ENCODE results near the gene CYP39A1.

CYP39A1 gene

DNA sequence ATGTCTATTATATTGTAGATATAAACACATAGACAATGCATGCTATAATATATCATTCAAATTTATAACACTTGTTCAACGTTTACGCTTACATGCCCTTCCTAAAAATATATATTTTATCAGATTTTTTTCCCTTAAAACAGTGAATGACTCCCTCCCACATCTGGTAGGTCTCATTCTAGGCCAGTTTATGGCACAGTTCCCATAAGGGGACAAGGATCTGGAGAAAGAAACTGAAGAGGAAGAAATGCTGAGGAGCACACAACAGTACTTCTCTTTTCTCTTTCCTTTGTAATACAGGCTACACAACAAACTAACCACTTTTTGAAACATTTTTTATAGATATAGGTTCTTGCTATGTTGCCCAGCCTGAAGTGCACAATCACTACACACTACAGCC, 112.8 kb downstream of the CYP39A1 start:
- H2AFZ ChIP-seq (ENCODE audit: low read length) = no peak overlapping the region
- H3K27me3 ChIP-seq (ENCODE audit: insufficient read depth, low read length) = no peaks in the 10 kb centered on the region
- H3K36me3 ChIP-seq (ENCODE audit: insufficient read depth, low read length) = no peaks in the 10 kb centered on the region
- no peak overlapping the region for H3K4me2 ChIP-seq (ENCODE audit: low read length)
- no peaks in the 10 kb centered on the region for H3K79me2 ChIP-seq (ENCODE audit: insufficient read depth, low read length)
- no peaks in the 10 kb centered on the region for H3K4me1 ChIP-seq (ENCODE audit: insufficient read depth, low read length, severe bottlenecking)
- no peaks in the 10 kb centered on the region for H3K9me2 ChIP-seq (ENCODE audit: low read depth, low read length)
- no peak for TF ChIP-seq EZH2 (IDR thresholded peaks at IDR 0.05; ENCODE audit: borderline replicate concordance, low read length)
- TF ChIP-seq, protein P1, sequence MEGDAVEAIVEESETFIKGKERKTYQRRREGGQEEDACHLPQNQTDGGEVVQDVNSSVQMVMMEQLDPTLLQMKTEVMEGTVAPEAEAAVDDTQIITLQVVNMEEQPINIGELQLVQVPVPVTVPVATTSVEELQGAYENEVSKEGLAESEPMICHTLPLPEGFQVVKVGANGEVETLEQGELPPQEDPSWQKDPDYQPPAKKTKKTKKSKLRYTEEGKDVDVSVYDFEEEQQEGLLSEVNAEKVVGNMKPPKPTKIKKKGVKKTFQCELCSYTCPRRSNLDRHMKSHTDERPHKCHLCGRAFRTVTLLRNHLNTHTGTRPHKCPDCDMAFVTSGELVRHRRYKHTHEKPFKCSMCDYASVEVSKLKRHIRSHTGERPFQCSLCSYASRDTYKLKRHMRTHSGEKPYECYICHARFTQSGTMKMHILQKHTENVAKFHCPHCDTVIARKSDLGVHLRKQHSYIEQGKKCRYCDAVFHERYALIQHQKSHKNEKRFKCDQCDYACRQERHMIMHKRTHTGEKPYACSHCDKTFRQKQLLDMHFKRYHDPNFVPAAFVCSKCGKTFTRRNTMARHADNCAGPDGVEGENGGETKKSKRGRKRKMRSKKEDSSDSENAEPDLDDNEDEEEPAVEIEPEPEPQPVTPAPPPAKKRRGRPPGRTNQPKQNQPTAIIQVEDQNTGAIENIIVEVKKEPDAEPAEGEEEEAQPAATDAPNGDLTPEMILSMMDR (IDR thresholded peaks at IDR 0.05; ENCODE audit: low read length) = no peak
- no peak overlapping the region for H3K27ac ChIP-seq (ENCODE audit: low read depth, low read length, poor library complexity, severe bottlenecking)
- H3F3A ChIP-seq (ENCODE audit: insufficient read depth, low read length) = no peaks in the 10 kb centered on the region
- H3K9ac ChIP-seq (ENCODE audit: low read length) = no peak overlapping the region
- no peaks in the 10 kb centered on the region for H4K20me1 ChIP-seq (ENCODE audit: insufficient read depth, low read length)
- no peak overlapping the region for H3K4me3 ChIP-seq (ENCODE audit: low read depth, low read length, poor library complexity, severe bottlenecking)
- peaks cover 2% of the 10 kb centered on the region; the same call in 1 of the 2 replicates for H3K9me3 ChIP-seq (ENCODE audit: low read length)

DNA sequence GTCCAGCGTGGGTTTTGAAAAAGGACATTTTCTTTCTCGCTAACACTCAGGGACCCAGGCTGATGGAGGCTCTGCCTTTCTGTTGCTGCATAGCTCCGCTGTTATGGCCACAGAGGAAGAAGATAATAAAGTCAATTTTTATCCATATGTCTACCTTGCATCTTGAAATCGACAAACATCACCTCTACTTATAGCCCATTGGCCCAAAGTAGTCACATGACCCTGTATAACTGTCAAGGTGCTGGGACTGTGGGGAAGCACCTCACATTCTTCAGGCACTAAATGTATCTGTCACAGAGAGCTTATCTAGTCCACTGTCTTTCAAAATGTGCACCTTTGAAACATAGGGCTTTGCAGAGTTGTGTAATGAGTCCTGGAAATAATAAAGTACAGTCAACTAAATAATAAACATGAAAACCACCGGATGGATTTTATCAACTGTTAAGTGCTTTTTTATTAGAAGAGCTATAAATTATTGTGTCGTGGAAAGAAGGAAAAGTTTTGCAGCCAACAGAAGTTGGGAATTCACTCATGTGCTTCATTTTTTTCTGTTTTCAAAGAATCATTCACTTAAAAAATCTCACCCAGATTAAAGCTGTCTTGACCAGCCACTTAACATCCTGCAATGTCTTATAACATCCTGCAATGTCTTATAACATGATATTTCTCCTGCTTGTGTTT, 113.7 kb downstream of the CYP39A1 start:
- H3K27ac ChIP-seq (ENCODE audit: low read depth, low read length, poor library complexity, severe bottlenecking) = no peak overlapping the region
- no peaks in the 10 kb centered on the region; the same call in 1 of the 2 replicates for H3K9me3 ChIP-seq (ENCODE audit: low read length)
- H3K27me3 ChIP-seq (ENCODE audit: insufficient read depth, low read length) = no peaks in the 10 kb centered on the region
- no peaks in the 10 kb centered on the region for H3K9me2 ChIP-seq (ENCODE audit: low read depth, low read length)
- H3K9ac ChIP-seq (ENCODE audit: low read length) = no peak overlapping the region
- no peaks in the 10 kb centered on the region for H3K36me3 ChIP-seq (ENCODE audit: insufficient read depth, low read length)
- TF ChIP-seq EZH2 (IDR thresholded peaks at IDR 0.05; ENCODE audit: borderline replicate concordance, low read length) = no peak
- TF ChIP-seq, protein P1 (IDR thresholded peaks at IDR 0.05; ENCODE audit: low read length) = no peak
- no peak overlapping the region for H3K4me3 ChIP-seq (ENCODE audit: low read depth, low read length, poor library complexity, severe bottlenecking)
- H4K20me1 ChIP-seq (ENCODE audit: insufficient read depth, low read length) = no peaks in the 10 kb centered on the region
- H3F3A ChIP-seq (ENCODE audit: insufficient read depth, low read length) = no peaks in the 10 kb centered on the region
- H3K79me2 ChIP-seq (ENCODE audit: insufficient read depth, low read length) = no peaks in the 10 kb centered on the region
- no peaks in the 10 kb centered on the region for H3K4me1 ChIP-seq (ENCODE audit: insufficient read depth, low read length, severe bottlenecking)
- H2AFZ ChIP-seq (ENCODE audit: low read length) = no peak overlapping the region
- H3K4me2 ChIP-seq (ENCODE audit: low read length) = no peak overlapping the region

DNA sequence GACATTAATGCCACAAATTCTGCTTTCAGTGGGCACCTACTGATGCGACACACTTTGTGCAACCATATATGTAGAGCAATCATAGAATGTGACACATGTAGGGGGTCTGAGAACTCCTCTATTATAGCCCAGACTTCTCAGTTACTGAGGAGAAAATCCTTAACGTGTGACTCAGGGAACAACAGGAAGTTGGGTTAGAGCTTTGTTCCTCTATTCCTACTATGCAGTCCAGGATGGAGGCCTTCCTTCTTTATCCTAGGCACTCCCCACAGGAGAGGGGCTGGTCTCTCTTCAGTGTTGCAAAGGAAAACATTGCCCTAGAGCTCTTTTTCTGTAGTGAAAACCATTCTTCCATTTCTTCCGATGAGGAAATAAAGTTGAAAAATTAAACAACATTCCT, 121.7 kb downstream of the CYP39A1 start:
- Histone ChIP-seq H3K4me1 (ENCODE audit: insufficient read depth, low read length, severe bottlenecking) (no peaks in the 10 kb centered on the region), H3K9me2 (ENCODE audit: low read depth, low read length) (no peaks in the 10 kb centered on the region), H3K79me2 (ENCODE audit: insufficient read depth, low read length) (no peaks in the 10 kb centered on the region), H3F3A (ENCODE audit: insufficient read depth, low read length) (no peaks in the 10 kb centered on the region), H2AFZ (ENCODE audit: low read length) (no peak overlapping the region), H3K4me2 (ENCODE audit: low read length) (no peak overlapping the region), H4K20me1 (ENCODE audit: insufficient read depth, low read length) (no peaks in the 10 kb centered on the region), H3K36me3 (ENCODE audit: insufficient read depth, low read length) (no peaks in the 10 kb centered on the region), H3K9me3 (ENCODE audit: low read length) (no peaks in the 10 kb centered on the region), H3K27me3 (ENCODE audit: insufficient read depth, low read length) (no peaks in the 10 kb centered on the region), H3K27ac (ENCODE audit: low read depth, low read length, poor library complexity, severe bottlenecking) (no peak overlapping the region), H3K4me3 (ENCODE audit: low read depth, low read length, poor library complexity, severe bottlenecking) (no peak overlapping the region), H3K9ac (ENCODE audit: low read length) (no peak overlapping the region)
- TF ChIP-seq, protein P1 (IDR thresholded peaks at IDR 0.05; ENCODE audit: low read length) = no peak
- no peak for TF ChIP-seq EZH2 (IDR thresholded peaks at IDR 0.05; ENCODE audit: borderline replicate concordance, low read length)

All from OCI-LY1 (cell line).